ENCODE data around the gene AGR2. TPM values are rescaled to one million over a fixed set of nuclear protein-coding genes. Genes with fewer than 3 reads are reported as not detected.

The AGR2 gene
- total and polyA plus RNA-seq, 2 of the 4 experiments (the other 2 are of a cell fraction): not detected

GRCh38 chr7:16747102-16747501 lies 57.7 kb downstream of the AGR2 start:
- Histone ChIP-seq H2AFZ (replicated peaks; ENCODE audit: low read length, poor library complexity) (no peak overlapping the region), H3K23ac (ENCODE audit: low read depth, low read length) (no peak overlapping the region), H3K18ac (ENCODE audit: low read depth, low read length) (no peak overlapping the region), H2BK15ac (ENCODE audit: low read depth, low read length) (no peak overlapping the region), H4K91ac (ENCODE audit: insufficient read depth, low read depth, low read length) (no peak overlapping the region), H3K79me1 (ENCODE audit: low read depth in 1 of 2, low read length in 2 of 2) (no peaks in the 10 kb centered on the region), H2BK20ac (ENCODE audit: low read depth, low read length) (no peak overlapping the region), H4K8ac (ENCODE audit: low read depth in 2 of 2, low read length in 2 of 2) (no peak overlapping the region), H3K4me2 (ENCODE audit: low read depth, low read length) (no peak overlapping the region), H2AK9ac (replicated peaks; ENCODE audit: low read depth, low read length, poor library complexity) (no peak overlapping the region), H3K9ac (ENCODE audit: low read depth, low read length) (no peak overlapping the region), H3K14ac (replicated peaks; ENCODE audit: low read depth, low read length) (no peak overlapping the region), H2BK5ac (ENCODE audit: low read depth, low read length, poor library complexity, severe bottlenecking) (no peak overlapping the region), H2BK120ac (ENCODE audit: low read depth, low read length) (no peak overlapping the region), H3K4me3 (ENCODE audit: insufficient read depth, low read depth, low read length) (no peak overlapping the region), H3K36me3 (ENCODE audit: control insufficient read depth, insufficient read depth, low read length) (no peaks in the 10 kb centered on the region), H2AK5ac (ENCODE audit: low read depth, low read length) (no peak overlapping the region), H3K9me1 (ENCODE audit: insufficient read depth, low read length) (no peaks in the 10 kb centered on the region), H3K9me3 (ENCODE audit: control insufficient read depth, insufficient read depth, low read length) (no peaks in the 10 kb centered on the region), H3K4me1 (ENCODE audit: control insufficient read depth, insufficient read depth, low read length) (no peaks in the 10 kb centered on the region; the same call in 1 of the 2 replicates), H3K56ac (ENCODE audit: extremely low read depth, insufficient read depth, low read length) (no peak overlapping the region), H3K27me3 (ENCODE audit: control insufficient read depth, insufficient read depth, low read length) (no peaks in the 10 kb centered on the region), H4K5ac (ENCODE audit: low read depth, low read length) (no peak overlapping the region), H4K20me1 (ENCODE audit: insufficient read depth, low read length) (no peaks in the 10 kb centered on the region), H3K27ac (ENCODE audit: insufficient read depth, low read length) (no peak overlapping the region), H3K4ac (ENCODE audit: low read depth, low read length) (no peak overlapping the region)
- WGBS, 2 experiments (ENCODE audit: extremely low coverage in 2 of 2, insufficient read length in 1 of 2): 100% methylated on average over 1 of the region's 1 CpG; no CpG with 5 or more reads in 1 of the 2 experiments
- ATAC-seq (ENCODE audit: low read depth): no peak
- intact Hi-C loops (cut with micrococcal nuclease): no loop called here
- dilution Hi-C loops (cut with HindIII; ENCODE audit: low sequenced_read_pairs, unreplicated experiment): no loop called here
- BruUV-seq (replicated peaks): no TSS peak
- ChIA-PET POLR2A (ENCODE audit: unreplicated experiment) (no interaction called here), CTCF (no interaction called here)
- TF ChIP-seq ELK1 (IDR thresholded peaks at IDR 0.05; ENCODE audit: borderline replicate concordance, low read depth, low read length): no peak
- in situ Hi-C loops (cut with MboI; ENCODE audit: low sequenced_read_pairs): no loop called here
- DNase-seq: no peak
